Stimulated activated CD8-positive, alpha-beta memory T cell treated with anti-CD3 and anti-CD28 coated beads, Interleukin-12 subunit alpha, Interleukin-12 subunit beta, amount 100 ng/mL, for 24 hours (primary cell): Measurements from ENCODE around the gene SRP9.
"Not testable (repeated sequence)": the region's sequence is repeated elsewhere in the genome, so short reads cannot be mapped to it uniquely, and the experiment has no call there.

Experiments
- DNase-seq: peaks from one replicate; pipeline ENCODE4 v3.0.0-alpha.2; 2020; ENCODE audit errors: extremely low read depth

Gene SRP9

GRCh38 chr1:225814381-225814780, 36.8 kb downstream of the SRP9 start:
- DNase-seq = no peak

GRCh38 chr1:225815090-225815489, 37.5 kb downstream of the SRP9 start:
- not testable (repeated sequence) for DNase-seq

- no peak for DNase-seq
These were observed 38.0 kb downstream of the SRP9 start for GRCh38 chr1:225815526-225816178.

- DNase-seq = no peak
These were observed 39.3 kb downstream of the SRP9 start for GRCh38 chr1:225816643-225817538.

GRCh38 chr1:225817611-225818061, 40.0 kb downstream of the SRP9 start:
- no peak for DNase-seq

- no peak for DNase-seq
These were observed 40.6 kb downstream of the SRP9 start for GRCh38 chr1:225818229-225818628.

GRCh38 chr1:225819346-225820192, 41.9 kb downstream of the SRP9 start:
- no peak for DNase-seq

GRCh38 chr1:225820522-225821120, 43.0 kb downstream of the SRP9 start:
- no peak for DNase-seq

GRCh38 chr1:225822655-225823403, 45.2 kb downstream of the SRP9 start:
- DNase-seq = no peak

GRCh38 chr1:225823811-225824261, 46.2 kb downstream of the SRP9 start:
- no peak for DNase-seq

GRCh38 chr1:225824533-225824941, 46.9 kb downstream of the SRP9 start:
- DNase-seq = no peak

GRCh38 chr1:225825078-225825477, 47.5 kb downstream of the SRP9 start:
- no peak for DNase-seq

GRCh38 chr1:225825607-225826007, 48.0 kb downstream of the SRP9 start:
- no peak for DNase-seq

GRCh38 chr1:225827076-225827475, 49.5 kb downstream of the SRP9 start:
- no peak for DNase-seq

GRCh38 chr1:225828706-225829345, 51.2 kb downstream of the SRP9 start:
- DNase-seq = no peak

- no peak for DNase-seq
These were observed 53.2 kb downstream of the SRP9 start for GRCh38 chr1:225830841-225831240.

- DNase-seq = no peak
These were observed 57.0 kb downstream of the SRP9 start for GRCh38 chr1:225834417-225835329.

- no peak for DNase-seq
These were observed 58.2 kb downstream of the SRP9 start for GRCh38 chr1:225835856-225836255.

- DNase-seq = not testable (repeated sequence)
These were observed 58.7 kb downstream of the SRP9 start for GRCh38 chr1:225836296-225836695.
